ENCODE measurements around the gene RNF123. TPM values are rescaled to one million over a fixed set of nuclear protein-coding genes. Genes with fewer than 3 reads are reported as not detected.

Gene RNF123
- total and polyA plus RNA-seq, 10 of the 15 experiments (the other 5 are each of a cell fraction or from before 2014, with no cell fraction given): 4.2 to 31.5 (median 17.6) TPM

DNA sequence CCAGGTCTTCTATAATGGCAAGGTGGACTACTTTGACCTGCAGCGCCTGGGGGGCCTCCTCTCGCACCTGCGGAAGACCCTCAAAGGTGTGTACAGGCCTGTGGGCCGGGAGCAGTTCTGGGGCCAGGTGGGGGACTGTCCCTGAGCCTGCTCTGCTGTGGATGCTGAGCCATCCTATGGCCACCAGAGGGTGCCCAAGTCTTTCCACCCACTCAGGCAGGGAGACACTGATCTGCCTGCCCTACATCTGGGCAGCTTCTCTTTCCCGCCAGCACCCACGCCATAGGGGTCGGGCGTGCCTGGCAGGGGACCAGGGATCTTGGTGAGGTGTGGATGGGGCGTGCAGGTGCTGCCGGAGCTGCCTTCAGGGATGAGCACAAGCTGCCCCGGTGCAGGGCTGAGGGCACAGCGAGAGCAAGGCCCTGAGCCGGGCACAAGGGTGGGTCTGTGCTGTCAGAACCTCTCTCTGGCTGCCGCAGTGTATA is 14.1 kb downstream of the RNF123 start (continued):
- TF ChIP-seq CBFB (IDR thresholded peaks at IDR 0.05; ENCODE audit: low read depth): no peak
- TF ChIP-seq PML (IDR thresholded peaks at IDR 0.05; ENCODE audit: low read length): no peak
- TF ChIP-seq, protein P1, sequence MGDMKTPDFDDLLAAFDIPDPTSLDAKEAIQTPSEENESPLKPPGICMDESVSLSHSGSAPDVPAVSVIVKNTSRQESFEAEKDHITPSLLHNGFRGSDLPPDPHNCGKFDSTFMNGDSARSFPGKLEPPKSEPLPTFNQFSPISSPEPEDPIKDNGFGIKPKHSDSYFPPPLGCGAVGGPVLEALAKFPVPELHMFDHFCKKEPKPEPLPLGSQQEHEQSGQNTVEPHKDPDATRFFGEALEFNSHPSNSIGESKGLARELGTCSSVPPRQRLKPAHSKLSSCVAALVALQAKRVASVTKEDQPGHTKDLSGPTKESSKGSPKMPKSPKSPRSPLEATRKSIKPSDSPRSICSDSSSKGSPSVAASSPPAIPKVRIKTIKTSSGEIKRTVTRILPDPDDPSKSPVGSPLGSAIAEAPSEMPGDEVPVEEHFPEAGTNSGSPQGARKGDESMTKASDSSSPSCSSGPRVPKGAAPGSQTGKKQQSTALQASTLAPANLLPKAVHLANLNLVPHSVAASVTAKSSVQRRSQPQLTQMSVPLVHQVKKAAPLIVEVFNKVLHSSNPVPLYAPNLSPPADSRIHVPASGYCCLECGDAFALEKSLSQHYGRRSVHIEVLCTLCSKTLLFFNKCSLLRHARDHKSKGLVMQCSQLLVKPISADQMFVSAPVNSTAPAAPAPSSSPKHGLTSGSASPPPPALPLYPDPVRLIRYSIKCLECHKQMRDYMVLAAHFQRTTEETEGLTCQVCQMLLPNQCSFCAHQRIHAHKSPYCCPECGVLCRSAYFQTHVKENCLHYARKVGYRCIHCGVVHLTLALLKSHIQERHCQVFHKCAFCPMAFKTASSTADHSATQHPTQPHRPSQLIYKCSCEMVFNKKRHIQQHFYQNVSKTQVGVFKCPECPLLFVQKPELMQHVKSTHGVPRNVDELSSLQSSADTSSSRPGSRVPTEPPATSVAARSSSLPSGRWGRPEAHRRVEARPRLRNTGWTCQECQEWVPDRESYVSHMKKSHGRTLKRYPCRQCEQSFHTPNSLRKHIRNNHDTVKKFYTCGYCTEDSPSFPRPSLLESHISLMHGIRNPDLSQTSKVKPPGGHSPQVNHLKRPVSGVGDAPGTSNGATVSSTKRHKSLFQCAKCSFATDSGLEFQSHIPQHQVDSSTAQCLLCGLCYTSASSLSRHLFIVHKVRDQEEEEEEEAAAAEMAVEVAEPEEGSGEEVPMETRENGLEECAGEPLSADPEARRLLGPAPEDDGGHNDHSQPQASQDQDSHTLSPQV (IDR thresholded peaks at IDR 0.05): no peak
- TF ChIP-seq WRNIP1 (IDR thresholded peaks at IDR 0.05; ENCODE audit: borderline replicate concordance, low read depth, low read length): no peak
- TF ChIP-seq NFYA (IDR thresholded peaks at IDR 0.05; ENCODE audit: borderline replicate concordance, low read depth, low read length): no peak
- TF ChIP-seq, protein P2, sequence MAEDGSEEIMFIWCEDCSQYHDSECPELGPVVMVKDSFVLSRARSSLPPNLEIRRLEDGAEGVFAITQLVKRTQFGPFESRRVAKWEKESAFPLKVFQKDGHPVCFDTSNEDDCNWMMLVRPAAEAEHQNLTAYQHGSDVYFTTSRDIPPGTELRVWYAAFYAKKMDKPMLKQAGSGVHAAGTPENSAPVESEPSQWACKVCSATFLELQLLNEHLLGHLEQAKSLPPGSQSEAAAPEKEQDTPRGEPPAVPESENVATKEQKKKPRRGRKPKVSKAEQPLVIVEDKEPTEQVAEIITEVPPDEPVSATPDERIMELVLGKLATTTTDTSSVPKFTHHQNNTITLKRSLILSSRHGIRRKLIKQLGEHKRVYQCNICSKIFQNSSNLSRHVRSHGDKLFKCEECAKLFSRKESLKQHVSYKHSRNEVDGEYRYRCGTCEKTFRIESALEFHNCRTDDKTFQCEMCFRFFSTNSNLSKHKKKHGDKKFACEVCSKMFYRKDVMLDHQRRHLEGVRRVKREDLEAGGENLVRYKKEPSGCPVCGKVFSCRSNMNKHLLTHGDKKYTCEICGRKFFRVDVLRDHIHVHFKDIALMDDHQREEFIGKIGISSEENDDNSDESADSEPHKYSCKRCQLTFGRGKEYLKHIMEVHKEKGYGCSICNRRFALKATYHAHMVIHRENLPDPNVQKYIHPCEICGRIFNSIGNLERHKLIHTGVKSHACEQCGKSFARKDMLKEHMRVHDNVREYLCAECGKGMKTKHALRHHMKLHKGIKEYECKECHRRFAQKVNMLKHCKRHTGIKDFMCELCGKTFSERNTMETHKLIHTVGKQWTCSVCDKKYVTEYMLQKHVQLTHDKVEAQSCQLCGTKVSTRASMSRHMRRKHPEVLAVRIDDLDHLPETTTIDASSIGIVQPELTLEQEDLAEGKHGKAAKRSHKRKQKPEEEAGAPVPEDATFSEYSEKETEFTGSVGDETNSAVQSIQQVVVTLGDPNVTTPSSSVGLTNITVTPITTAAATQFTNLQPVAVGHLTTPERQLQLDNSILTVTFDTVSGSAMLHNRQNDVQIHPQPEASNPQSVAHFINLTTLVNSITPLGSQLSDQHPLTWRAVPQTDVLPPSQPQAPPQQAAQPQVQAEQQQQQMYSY (CRISPR knock-in tag; IDR thresholded peaks at IDR 0.05): no peak
- peak in 1 of 2 experiments; percentile 63; a peak in 2 of 3 replicates for TF ChIP-seq EGR1 (IDR thresholded peaks at IDR 0.05; ENCODE audit: borderline replicate concordance in 1 of 2, low read depth in 2 of 2, low read length in 2 of 2)
- no peak for TF ChIP-seq CUX1 (IDR thresholded peaks at IDR 0.05; ENCODE audit: insufficient replicate concordance, low read depth, low read length)
- TF ChIP-seq BACH1 (IDR thresholded peaks at IDR 0.05; ENCODE audit: borderline replicate concordance): no peak
- TF ChIP-seq, protein P3, sequence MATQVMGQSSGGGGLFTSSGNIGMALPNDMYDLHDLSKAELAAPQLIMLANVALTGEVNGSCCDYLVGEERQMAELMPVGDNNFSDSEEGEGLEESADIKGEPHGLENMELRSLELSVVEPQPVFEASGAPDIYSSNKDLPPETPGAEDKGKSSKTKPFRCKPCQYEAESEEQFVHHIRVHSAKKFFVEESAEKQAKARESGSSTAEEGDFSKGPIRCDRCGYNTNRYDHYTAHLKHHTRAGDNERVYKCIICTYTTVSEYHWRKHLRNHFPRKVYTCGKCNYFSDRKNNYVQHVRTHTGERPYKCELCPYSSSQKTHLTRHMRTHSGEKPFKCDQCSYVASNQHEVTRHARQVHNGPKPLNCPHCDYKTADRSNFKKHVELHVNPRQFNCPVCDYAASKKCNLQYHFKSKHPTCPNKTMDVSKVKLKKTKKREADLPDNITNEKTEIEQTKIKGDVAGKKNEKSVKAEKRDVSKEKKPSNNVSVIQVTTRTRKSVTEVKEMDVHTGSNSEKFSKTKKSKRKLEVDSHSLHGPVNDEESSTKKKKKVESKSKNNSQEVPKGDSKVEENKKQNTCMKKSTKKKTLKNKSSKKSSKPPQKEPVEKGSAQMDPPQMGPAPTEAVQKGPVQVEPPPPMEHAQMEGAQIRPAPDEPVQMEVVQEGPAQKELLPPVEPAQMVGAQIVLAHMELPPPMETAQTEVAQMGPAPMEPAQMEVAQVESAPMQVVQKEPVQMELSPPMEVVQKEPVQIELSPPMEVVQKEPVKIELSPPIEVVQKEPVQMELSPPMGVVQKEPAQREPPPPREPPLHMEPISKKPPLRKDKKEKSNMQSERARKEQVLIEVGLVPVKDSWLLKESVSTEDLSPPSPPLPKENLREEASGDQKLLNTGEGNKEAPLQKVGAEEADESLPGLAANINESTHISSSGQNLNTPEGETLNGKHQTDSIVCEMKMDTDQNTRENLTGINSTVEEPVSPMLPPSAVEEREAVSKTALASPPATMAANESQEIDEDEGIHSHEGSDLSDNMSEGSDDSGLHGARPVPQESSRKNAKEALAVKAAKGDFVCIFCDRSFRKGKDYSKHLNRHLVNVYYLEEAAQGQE (IDR thresholded peaks at IDR 0.05; ENCODE audit: low read depth, low read length): no peak
- TF ChIP-seq FOXM1 (IDR thresholded peaks at IDR 0.05; ENCODE audit: low read depth, low read length): no peak
- TF ChIP-seq YY1 (IDR thresholded peaks at IDR 0.05; ENCODE audit: low read depth, low read length): peak; percentile 44; the same call in 1 of the 2 replicates
